Measurements from ENCODE around the gene ANK2.

Gene ANK2

DNA sequence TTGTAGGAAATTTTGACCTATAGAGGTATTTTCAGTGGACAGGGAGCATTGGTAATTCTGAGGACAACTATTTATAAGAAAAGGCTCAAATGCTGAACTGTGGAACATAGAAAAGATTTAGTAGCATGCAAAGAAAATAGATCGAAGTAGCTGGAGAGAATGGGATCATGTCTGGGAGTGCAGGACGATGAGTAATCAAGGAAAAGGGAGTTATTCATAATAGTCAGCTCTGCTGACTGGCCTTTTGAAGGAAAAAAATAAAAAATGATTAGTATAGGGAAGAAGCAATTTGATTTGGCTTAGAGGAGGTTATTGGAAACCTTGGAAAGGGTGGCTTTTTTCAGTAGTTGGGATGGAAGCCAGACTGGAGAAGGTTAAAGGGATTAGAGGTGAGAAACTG, 22.9 kb upstream of the ANK2 start:
- H3K27ac Mint-ChIP-seq, result no peak overlapping the region
- no peaks in the 10 kb centered on the region for H3K9me3 Mint-ChIP-seq
- H3K36me3 Mint-ChIP-seq (ENCODE audit: low read depth), result no peaks in the 10 kb centered on the region
- no peak overlapping the region for H3K4me3 Mint-ChIP-seq
- peaks cover 5% of the 10 kb centered on the region for H3K27me3 Mint-ChIP-seq (ENCODE audit: low read depth)
- H3K4me1 Mint-ChIP-seq (ENCODE audit: low read depth), result no peaks in the 10 kb centered on the region

DNA sequence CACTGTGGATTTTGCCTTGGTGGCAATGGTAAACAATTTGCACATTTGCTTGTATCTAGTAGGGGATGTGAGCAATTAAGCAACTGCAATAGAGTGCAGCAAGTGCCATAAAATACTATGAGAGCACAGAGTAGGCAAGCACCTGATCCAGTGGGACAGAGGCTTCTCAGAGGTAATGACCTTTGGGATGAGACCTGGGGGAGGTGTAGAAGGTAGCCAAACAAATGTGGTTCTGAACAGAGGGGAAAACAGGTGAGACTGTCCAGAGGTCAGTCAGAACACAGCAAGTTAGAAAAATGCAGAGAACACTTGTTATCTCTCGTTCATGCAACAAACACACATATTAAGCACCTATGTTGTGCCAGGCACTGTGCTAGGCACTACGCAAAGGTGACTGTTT, 21.4 kb upstream of the ANK2 start:
- Mint-ChIP-seq H3K27me3 (ENCODE audit: low read depth) (peaks cover 5% of the 10 kb centered on the region), H3K4me1 (ENCODE audit: low read depth) (no peaks in the 10 kb centered on the region)

DNA sequence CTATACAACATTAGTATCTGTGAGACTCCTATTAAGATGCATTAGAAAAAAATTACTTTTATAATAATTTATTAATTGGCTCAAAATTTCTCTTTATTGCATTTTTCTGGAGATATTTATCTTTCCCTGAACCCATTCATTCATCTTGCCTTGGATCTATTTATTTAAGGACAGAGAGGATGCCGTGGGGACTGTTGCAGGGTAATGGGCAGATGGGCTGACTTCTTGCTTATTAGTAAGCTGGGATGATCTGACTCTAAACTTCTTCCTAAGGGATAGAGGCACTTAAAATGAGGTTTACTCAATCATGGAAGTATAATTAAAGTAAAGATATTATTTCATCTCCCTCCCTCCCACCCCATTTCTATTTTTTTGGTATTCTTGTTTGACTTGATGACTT, 18.2 kb upstream of the ANK2 start:
- no peaks in the 10 kb centered on the region for H3K4me1 Mint-ChIP-seq (ENCODE audit: low read depth)
- H3K36me3 Mint-ChIP-seq (ENCODE audit: low read depth), result no peaks in the 10 kb centered on the region
- no peak overlapping the region for H3K4me3 Mint-ChIP-seq
- no peak overlapping the region for H3K27ac Mint-ChIP-seq
- H3K27me3 Mint-ChIP-seq (ENCODE audit: low read depth), result peaks cover 9% of the 10 kb centered on the region
- H3K9me3 Mint-ChIP-seq, result no peaks in the 10 kb centered on the region

More for the DNA sequence above, 21.4 kb upstream of the ANK2 start:
- Mint-ChIP-seq H3K9me3 (no peaks in the 10 kb centered on the region), H3K4me3 (no peak overlapping the region), H3K27ac (no peak overlapping the region), H3K36me3 (ENCODE audit: low read depth) (no peaks in the 10 kb centered on the region)

DNA sequence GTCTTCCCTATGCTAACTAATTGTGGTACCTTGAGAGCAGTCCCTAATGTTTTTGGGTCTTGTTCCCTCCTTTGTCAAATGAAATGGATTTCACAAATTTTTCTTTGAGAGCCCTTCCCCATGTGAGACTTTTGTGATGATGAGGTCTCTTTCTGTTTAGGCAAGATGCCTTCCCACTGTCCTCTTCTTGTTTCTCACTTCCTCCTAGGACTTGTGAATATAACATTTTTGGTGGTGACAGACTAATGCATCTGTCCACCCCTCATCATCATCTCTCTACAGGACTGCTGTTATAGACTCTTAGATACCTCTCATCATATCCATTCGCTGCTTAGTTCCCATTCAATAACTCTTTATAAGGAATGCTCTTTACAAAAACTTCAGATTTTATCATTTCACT, 8.7 kb upstream of the ANK2 start:
- Mint-ChIP-seq H3K9me3 (no peaks in the 10 kb centered on the region), H3K36me3 (ENCODE audit: low read depth) (no peaks in the 10 kb centered on the region), H3K4me3 (no peak overlapping the region), H3K27ac (no peak overlapping the region), H3K4me1 (ENCODE audit: low read depth) (no peaks in the 10 kb centered on the region), H3K27me3 (ENCODE audit: low read depth) (no peaks in the 10 kb centered on the region)

DNA sequence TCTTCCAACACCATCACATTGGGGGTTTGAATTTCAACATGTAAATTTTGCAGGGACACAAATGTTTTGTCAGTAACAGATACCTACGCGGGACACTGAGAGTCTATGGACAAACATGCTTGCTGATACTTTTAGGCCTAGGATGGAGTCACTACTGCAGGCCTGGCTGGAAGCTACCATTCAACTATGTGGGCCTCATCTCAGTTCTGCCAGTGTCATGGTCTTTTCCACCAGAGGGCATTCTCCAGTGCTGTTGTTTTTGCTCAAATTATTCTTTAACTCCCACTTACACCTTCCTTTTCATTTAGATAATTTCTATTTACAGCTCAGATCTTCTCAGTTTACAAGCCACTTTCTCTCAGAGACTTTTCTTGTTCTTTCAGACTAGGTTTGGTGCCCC, 7.0 kb upstream of the ANK2 start:
- Mint-ChIP-seq H3K4me1 (ENCODE audit: low read depth) (no peaks in the 10 kb centered on the region), H3K9me3 (no peaks in the 10 kb centered on the region), H3K27me3 (ENCODE audit: low read depth) (no peaks in the 10 kb centered on the region), H3K4me3 (no peak overlapping the region), H3K27ac (no peak overlapping the region), H3K36me3 (ENCODE audit: low read depth) (no peaks in the 10 kb centered on the region)

DNA sequence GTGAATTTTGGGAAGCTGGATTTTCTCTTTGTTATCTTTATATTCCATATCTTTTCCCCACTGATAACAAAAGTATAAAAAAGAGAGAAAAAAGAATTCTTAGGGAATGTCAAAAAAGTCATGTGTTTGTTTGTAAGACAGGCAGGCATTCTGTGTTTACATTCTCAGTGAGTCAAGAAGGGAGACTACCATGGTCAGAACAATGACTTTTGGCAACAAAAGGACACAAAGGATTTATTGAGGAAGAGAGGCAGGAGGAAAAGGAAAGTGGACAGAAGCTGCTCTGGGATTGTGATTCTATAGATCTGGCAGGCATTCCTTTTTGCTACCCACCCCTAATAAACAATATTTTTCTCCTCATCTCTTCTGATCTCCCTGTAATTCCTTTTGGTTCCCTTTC, 5.9 kb upstream of the ANK2 start:
- Mint-ChIP-seq H3K27me3 (ENCODE audit: low read depth) (no peaks in the 10 kb centered on the region), H3K9me3 (no peaks in the 10 kb centered on the region), H3K36me3 (ENCODE audit: low read depth) (no peaks in the 10 kb centered on the region)

DNA sequence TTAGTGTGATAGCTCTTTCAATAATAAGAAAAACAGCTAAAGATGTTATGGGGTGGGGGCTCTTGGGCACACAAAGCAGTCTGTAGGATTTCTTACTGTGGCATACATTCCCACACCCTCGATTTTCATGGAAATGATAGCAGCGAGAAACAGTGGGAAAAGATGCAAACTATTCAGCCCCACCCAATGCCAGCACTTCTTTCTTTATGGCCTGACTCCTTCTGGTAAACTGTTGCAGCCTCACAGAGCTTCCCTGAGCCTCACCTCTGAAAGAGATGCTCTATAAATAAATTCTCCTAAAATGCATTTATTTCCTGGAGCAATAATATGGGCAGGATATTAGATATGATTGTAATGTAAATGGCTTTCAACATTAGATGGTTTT, 910 bp downstream of the ANK2 start:
- H3K27ac Mint-ChIP-seq, result no peak overlapping the region
- H3K9me3 Mint-ChIP-seq, result no peaks in the 10 kb centered on the region
- no peak overlapping the region for H3K4me3 Mint-ChIP-seq
- H3K4me1 Mint-ChIP-seq (ENCODE audit: low read depth), result peaks cover 3% of the 10 kb centered on the region
- no peaks in the 10 kb centered on the region for H3K36me3 Mint-ChIP-seq (ENCODE audit: low read depth)
- H3K27me3 Mint-ChIP-seq (ENCODE audit: low read depth), result no peaks in the 10 kb centered on the region

More for the DNA sequence above, 5.9 kb upstream of the ANK2 start:
- H3K4me1 Mint-ChIP-seq (ENCODE audit: low read depth), result no peaks in the 10 kb centered on the region
- no peak overlapping the region for H3K4me3 Mint-ChIP-seq
- no peak overlapping the region for H3K27ac Mint-ChIP-seq

DNA sequence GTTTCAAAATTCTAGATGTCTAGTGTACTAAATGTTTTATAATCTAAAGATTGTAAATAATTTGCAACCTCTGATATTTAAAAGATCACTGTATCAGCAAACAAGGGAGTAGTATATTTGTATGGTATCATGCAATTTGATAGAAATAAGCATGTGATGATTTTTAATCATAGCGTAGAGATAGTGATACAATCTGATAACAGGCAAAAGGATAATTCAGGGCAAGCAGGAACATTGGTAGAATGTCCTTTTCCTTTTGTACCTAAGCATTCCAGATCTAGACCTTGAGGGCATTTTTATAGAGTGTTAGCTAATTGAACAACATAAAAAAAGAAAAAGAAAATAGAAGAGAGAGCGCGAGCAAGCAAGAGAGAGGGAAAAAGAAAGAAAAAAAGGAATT, 1.4 kb downstream of the ANK2 start:
- Mint-ChIP-seq H3K27me3 (ENCODE audit: low read depth) (no peaks in the 10 kb centered on the region), H3K27ac (no peak overlapping the region), H3K36me3 (ENCODE audit: low read depth) (no peaks in the 10 kb centered on the region), H3K9me3 (no peaks in the 10 kb centered on the region), H3K4me1 (ENCODE audit: low read depth) (peaks cover 3% of the 10 kb centered on the region), H3K4me3 (no peak overlapping the region)

DNA sequence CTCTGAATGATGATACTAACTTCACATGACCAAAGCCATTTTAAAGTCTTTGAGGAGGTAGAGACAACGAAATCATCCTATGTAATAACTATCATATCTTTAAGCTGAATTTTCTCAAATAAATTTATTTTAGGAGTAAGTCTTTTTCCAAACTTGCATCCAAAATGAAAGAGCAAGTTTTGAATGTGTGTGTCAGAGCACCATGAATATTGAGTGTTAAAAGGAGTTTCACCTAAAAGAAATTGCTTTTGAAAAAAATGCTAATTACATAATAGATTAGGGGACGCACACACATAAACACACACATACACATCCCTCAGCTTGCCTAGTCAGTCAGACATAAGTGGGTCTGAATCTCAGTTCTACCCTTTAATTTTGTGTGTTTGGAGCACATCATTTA, 1.9 kb downstream of the ANK2 start:
- Mint-ChIP-seq H3K4me1 (ENCODE audit: low read depth) (peaks cover 3% of the 10 kb centered on the region), H3K9me3 (no peaks in the 10 kb centered on the region), H3K27me3 (ENCODE audit: low read depth) (no peaks in the 10 kb centered on the region)

DNA sequence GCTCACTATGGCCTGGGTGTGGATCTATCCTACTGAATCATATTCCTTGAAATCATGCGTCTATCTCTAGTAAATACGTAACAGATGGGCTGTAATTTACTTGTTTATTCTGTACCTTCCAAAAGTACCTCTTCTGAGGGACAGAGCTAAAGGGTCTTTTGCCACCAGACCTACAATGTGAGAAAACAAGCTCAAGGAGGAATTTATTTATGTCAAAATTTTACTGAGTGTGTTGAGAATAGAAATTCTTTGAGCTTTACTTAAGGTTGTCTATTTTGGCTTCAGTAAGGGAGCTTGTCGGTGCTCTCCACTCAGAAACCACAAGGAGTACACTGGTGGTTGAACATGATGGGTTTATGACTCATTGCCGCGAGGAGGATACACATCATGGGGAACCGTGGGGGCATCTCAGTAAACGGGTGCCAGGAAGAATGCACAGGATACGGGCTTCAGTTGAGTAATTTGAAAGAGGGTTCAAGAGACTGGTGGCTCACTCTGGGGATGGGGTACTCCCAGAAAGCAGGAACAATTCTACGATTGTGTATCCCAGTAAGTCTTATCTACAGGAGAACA, 3.0 kb downstream of the ANK2 start:
- H3K4me1 Mint-ChIP-seq (ENCODE audit: low read depth), result peaks cover 3% of the 10 kb centered on the region
- H3K36me3 Mint-ChIP-seq (ENCODE audit: low read depth), result no peaks in the 10 kb centered on the region
- no peak overlapping the region for H3K4me3 Mint-ChIP-seq
- no peaks in the 10 kb centered on the region for H3K9me3 Mint-ChIP-seq
- no peak overlapping the region for H3K27ac Mint-ChIP-seq
- no peaks in the 10 kb centered on the region for H3K27me3 Mint-ChIP-seq (ENCODE audit: low read depth)

More for the DNA sequence above, 1.9 kb downstream of the ANK2 start:
- no peaks in the 10 kb centered on the region for H3K36me3 Mint-ChIP-seq (ENCODE audit: low read depth)
- no peak overlapping the region for H3K4me3 Mint-ChIP-seq
- H3K27ac Mint-ChIP-seq, result no peak overlapping the region

DNA sequence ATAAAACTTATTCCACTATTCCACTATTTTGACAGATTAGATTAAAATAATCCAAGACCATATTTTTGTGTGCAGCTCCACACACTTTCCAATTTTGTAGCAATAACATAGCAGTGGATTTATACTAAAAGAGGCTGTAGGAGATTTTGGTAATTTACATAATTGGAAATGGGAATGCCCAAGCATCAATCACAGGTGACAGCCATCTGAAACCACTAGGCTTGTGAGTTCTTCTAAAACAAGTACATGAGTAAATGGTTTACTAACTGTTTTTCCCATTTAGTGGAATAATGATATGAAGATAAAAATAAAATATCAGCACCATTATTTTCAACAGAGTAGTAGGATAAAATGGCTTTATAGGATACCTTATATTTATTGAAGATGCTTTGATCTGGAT, 4.4 kb downstream of the ANK2 start:
- Mint-ChIP-seq H3K36me3 (ENCODE audit: low read depth) (no peaks in the 10 kb centered on the region), H3K4me1 (ENCODE audit: low read depth) (peaks cover 3% of the 10 kb centered on the region), H3K9me3 (no peaks in the 10 kb centered on the region), H3K27ac (no peak overlapping the region), H3K4me3 (no peak overlapping the region), H3K27me3 (ENCODE audit: low read depth) (no peaks in the 10 kb centered on the region)

DNA sequence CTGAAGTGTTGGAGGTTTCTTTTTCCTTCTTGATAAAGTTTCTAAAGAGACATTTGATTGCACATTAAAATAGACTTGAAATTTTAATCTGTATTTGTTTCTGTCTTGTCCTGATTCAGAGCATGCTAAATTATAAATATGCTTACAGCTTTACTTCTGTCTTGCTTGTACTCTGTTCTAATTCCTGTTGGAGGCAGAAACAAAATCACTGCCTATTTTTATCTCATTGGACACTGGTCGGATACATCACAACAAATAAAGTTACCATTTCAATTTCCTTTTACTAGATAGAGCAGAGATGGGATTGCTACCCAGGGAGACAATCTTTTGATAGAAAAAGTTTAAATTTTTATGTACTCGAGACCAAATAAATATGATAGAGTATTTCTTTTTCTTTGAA, 6.9 kb downstream of the ANK2 start:
- peaks cover 3% of the 10 kb centered on the region for H3K4me1 Mint-ChIP-seq (ENCODE audit: low read depth)
- no peaks in the 10 kb centered on the region for H3K27me3 Mint-ChIP-seq (ENCODE audit: low read depth)
- H3K27ac Mint-ChIP-seq, result no peak overlapping the region
- H3K36me3 Mint-ChIP-seq (ENCODE audit: low read depth), result no peaks in the 10 kb centered on the region
- no peaks in the 10 kb centered on the region for H3K9me3 Mint-ChIP-seq
- no peak overlapping the region for H3K4me3 Mint-ChIP-seq

DNA sequence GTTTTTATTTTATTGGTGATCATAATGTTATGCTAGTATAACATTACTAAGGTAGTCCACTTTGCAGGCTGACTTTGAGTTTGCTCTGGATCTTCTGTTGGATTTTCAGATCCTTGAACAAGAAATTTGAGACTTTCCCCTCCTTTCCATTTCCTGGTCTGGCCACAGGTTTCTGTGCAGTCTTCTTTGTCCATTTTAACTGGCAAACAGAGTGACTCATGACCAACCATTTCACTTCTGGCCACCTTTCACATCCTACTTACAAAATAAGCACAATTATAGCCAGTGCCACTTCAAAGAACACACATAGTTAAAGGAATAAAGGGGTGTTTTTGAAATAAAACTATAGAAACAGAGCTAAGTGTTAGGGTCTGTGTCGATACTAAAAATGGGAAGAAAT, 8.4 kb downstream of the ANK2 start:
- H3K36me3 Mint-ChIP-seq (ENCODE audit: low read depth), result no peaks in the 10 kb centered on the region
- H3K4me3 Mint-ChIP-seq, result no peak overlapping the region
- H3K27ac Mint-ChIP-seq, result no peak overlapping the region
- H3K9me3 Mint-ChIP-seq, result no peaks in the 10 kb centered on the region
- H3K27me3 Mint-ChIP-seq (ENCODE audit: low read depth), result no peaks in the 10 kb centered on the region
- no peaks in the 10 kb centered on the region for H3K4me1 Mint-ChIP-seq (ENCODE audit: low read depth)

DNA sequence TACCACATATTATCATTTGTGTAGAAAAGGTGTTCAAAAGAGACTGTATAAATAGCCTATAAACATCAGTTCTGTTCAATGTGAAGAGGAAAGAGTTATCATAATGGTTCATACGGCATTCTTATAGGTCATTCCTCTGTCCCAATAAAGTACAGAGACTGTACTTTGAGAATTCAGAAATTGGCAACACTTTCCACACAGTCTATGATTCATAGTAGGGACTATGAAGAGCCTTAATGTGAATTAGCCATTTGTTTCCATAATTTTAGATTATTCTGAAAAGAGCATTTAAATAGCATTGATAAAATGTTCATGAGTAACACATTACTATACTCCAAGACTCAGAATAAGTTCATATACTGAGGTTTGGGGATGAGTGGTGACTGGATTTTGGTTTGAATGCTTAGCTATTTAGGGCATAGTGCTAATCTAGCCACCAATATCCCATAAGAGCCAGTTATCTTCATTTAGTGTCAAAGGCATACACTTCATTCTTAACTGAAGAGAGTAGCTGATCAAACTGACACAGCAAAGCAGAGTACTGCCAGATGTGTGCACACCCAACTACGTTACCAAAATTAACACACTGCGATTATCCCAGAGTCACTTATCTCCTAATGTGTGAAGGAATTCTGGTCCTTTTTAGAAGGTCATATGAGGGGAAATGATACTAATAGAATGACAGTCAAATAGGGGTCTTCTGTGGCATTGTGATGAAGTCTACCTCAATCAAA, 10.2 kb downstream of the ANK2 start:
- Mint-ChIP-seq H3K27me3 (ENCODE audit: low read depth) (peaks cover 4% of the 10 kb centered on the region), H3K4me3 (no peak overlapping the region), H3K36me3 (ENCODE audit: low read depth) (no peaks in the 10 kb centered on the region), H3K9me3 (no peaks in the 10 kb centered on the region), H3K27ac (no peak overlapping the region), H3K4me1 (ENCODE audit: low read depth) (no peaks in the 10 kb centered on the region)

DNA sequence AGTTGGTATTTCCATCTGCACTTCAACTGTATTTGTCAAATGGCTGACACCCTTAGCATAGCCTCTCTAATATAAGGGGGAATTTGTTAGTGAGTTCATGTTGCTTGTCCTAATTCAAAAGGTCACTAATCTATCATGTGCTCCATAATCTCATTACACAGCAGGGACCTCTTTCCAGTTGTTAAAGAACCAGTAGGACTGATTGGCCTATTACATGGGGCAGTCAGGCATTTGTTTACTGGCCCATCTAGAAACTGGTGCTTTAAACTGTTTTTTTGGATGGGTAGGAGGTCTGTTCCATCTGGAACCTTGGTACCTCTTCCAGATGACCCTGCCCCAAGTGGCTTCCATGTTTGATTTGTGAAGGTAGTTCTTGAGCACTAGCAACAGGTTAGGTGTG, 11.4 kb downstream of the ANK2 start:
- Mint-ChIP-seq H3K9me3 (no peaks in the 10 kb centered on the region), H3K27ac (no peak overlapping the region), H3K4me1 (ENCODE audit: low read depth) (no peaks in the 10 kb centered on the region), H3K4me3 (no peak overlapping the region), H3K36me3 (ENCODE audit: low read depth) (no peaks in the 10 kb centered on the region), H3K27me3 (ENCODE audit: low read depth) (peaks cover 4% of the 10 kb centered on the region)
